ENCODE data around the gene RNF214. TPM values are rescaled to one million over a fixed set of nuclear protein-coding genes. Genes with fewer than 3 reads are reported as not detected.
A peak's percentile ranks its signal among the peaks of the same experiment; 100 is the strongest.

RNF214 gene
- total and polyA plus RNA-seq, 7 experiments from 2014 or later = 9.7 to 36.0 (median 20.8) TPM

- ATAC-seq = no peak
- Mint-ChIP-seq H3K27me3 (peaks cover 0 to 10% (median 4%) of the 10 kb centered on the region in 5 donors), H3K27ac (no peak overlapping the region), H3K4me3 (no peak overlapping the region), H3K36me3 (no peaks in the 10 kb centered on the region), H3K9me3 (peaks cover 0 to 1% (median 0%) of the 10 kb centered on the region in 11 donors), H3K4me1 (peaks cover 0 to 7% (median 0%) of the 10 kb centered on the region in 7 donors)
- no peak for DNase-seq
- Histone ChIP-seq H3K9me3 (ENCODE audit: control insufficient read depth in 2 of 3, low read length in 3 of 3) (no peaks in the 10 kb centered on the region), H3K36me3 (ENCODE audit: control insufficient read depth in 2 of 3, insufficient read depth in 3 of 3, low read length in 3 of 3) (no peaks in the 10 kb centered on the region), H3K4me3 (ENCODE audit: low read length) (no peak overlapping the region), H3K27me3 (ENCODE audit: control insufficient read depth in 2 of 2, insufficient read depth in 2 of 2, low read length in 2 of 2) (no peaks in the 10 kb centered on the region), H3K4me1 (ENCODE audit: control insufficient read depth in 2 of 2, insufficient read depth in 2 of 2, low read length in 2 of 2) (no peaks in the 10 kb centered on the region), H3K27ac (ENCODE audit: low read depth, low read length) (no peak overlapping the region)
- CTCF ChIA-PET = no interaction called here
- POLR2A ChIA-PET = no interaction called here
- intact Hi-C loops (cut with micrococcal nuclease) = no loop called here
These were observed 69.8 kb downstream of the RNF214 start for GRCh38 chr11:117302228-117302627.

GRCh38 chr11:117303101-117303500, 70.6 kb downstream of the RNF214 start:
- Mint-ChIP-seq H3K27me3 (peaks cover 0 to 10% (median 5%) of the 10 kb centered on the region in 5 donors), H3K36me3 (no peaks in the 10 kb centered on the region), H3K9me3 (peaks cover 0 to 1% (median 0%) of the 10 kb centered on the region in 11 donors), H3K4me1 (peaks cover 0 to 7% (median 0%) of the 10 kb centered on the region in 7 donors), H3K27ac (no peak overlapping the region), H3K4me3 (no peak overlapping the region)
- DNase-seq (no peak), ATAC-seq (no peak)
- H3K9me3 ChIP-seq (ENCODE audit: control insufficient read depth in 2 of 3, low read length in 3 of 3) = no peaks in the 10 kb centered on the region
- intact Hi-C loops (cut with micrococcal nuclease) = no loop called here
- H3K27me3 ChIP-seq (ENCODE audit: control insufficient read depth in 2 of 2, insufficient read depth in 2 of 2, low read length in 2 of 2) = no peaks in the 10 kb centered on the region
- CTCF ChIA-PET = no interaction called here
- POLR2A ChIA-PET = no interaction called here
- no peak overlapping the region for H3K27ac ChIP-seq (ENCODE audit: low read depth, low read length)
- no peaks in the 10 kb centered on the region for H3K36me3 ChIP-seq (ENCODE audit: control insufficient read depth in 2 of 3, insufficient read depth in 3 of 3, low read length in 3 of 3)
- no peaks in the 10 kb centered on the region for H3K4me1 ChIP-seq (ENCODE audit: control insufficient read depth in 2 of 2, insufficient read depth in 2 of 2, low read length in 2 of 2)
- H3K4me3 ChIP-seq (ENCODE audit: low read length) = no peak overlapping the region

GRCh38 chr11:117303646-117304315, 71.3 kb downstream of the RNF214 start:
- H3K9me3 Mint-ChIP-seq = peaks cover 0 to 1% (median 0%) of the 10 kb centered on the region in 11 donors
- intact Hi-C loops (cut with micrococcal nuclease) = no loop called here
- H3K4me1 ChIP-seq (ENCODE audit: control insufficient read depth in 2 of 2, insufficient read depth in 2 of 2, low read length in 2 of 2) = no peaks in the 10 kb centered on the region
- CTCF ChIA-PET = no interaction called here
- DNase-seq (no peak), ATAC-seq (no peak)
- H3K27me3 ChIP-seq (ENCODE audit: control insufficient read depth in 2 of 2, insufficient read depth in 2 of 2, low read length in 2 of 2) = no peaks in the 10 kb centered on the region
- POLR2A ChIA-PET = interaction anchor here (0.8 kb wide), 1 partner anchor 12 kb away, joined by 3 read pairs; no protein-coding TSS in a partner anchor
- peaks cover 0 to 7% (median 0%) of the 10 kb centered on the region in 7 donors for H3K4me1 Mint-ChIP-seq
- no peaks in the 10 kb centered on the region for H3K36me3 Mint-ChIP-seq
- no peaks in the 10 kb centered on the region for H3K9me3 ChIP-seq (ENCODE audit: control insufficient read depth in 2 of 3, low read length in 3 of 3)
- H3K27me3 Mint-ChIP-seq = peaks cover 0 to 10% (median 5%) of the 10 kb centered on the region in 5 donors
- no peaks in the 10 kb centered on the region for H3K36me3 ChIP-seq (ENCODE audit: control insufficient read depth in 2 of 3, insufficient read depth in 3 of 3, low read length in 3 of 3)
- H3K27ac ChIP-seq (ENCODE audit: low read depth, low read length) = no peak overlapping the region
- H3K4me3 Mint-ChIP-seq = no peak overlapping the region
- H3K4me3 ChIP-seq (ENCODE audit: low read length) = no peak overlapping the region
- no peak overlapping the region for H3K27ac Mint-ChIP-seq

- Mint-ChIP-seq H3K9me3 (no peaks in the 10 kb centered on the region), H3K4me3 (no peak overlapping the region), H3K27me3 (peaks cover 4 to 16% (median 10%) of the 10 kb centered on the region in 5 donors), H3K4me1 (peaks cover 0 to 5% (median 0%) of the 10 kb centered on the region in 7 donors), H3K27ac (peak overlapping the region in 1 of 9 donors; percentile 55), H3K36me3 (no peaks in the 10 kb centered on the region)
- Histone ChIP-seq H3K4me1 (ENCODE audit: control insufficient read depth in 2 of 2, insufficient read depth in 2 of 2, low read length in 2 of 2) (no peaks in the 10 kb centered on the region), H3K27me3 (ENCODE audit: control insufficient read depth in 2 of 2, insufficient read depth in 2 of 2, low read length in 2 of 2) (no peaks in the 10 kb centered on the region), H3K9me3 (ENCODE audit: control insufficient read depth in 2 of 3, low read length in 3 of 3) (no peaks in the 10 kb centered on the region), H3K36me3 (ENCODE audit: control insufficient read depth in 2 of 3, insufficient read depth in 3 of 3, low read length in 3 of 3) (no peaks in the 10 kb centered on the region), H3K4me3 (ENCODE audit: low read length) (no peak overlapping the region), H3K27ac (ENCODE audit: low read depth, low read length) (no peak overlapping the region)
- ATAC-seq (no peak), DNase-seq (no peak)
- CTCF ChIA-PET = no interaction called here
- intact Hi-C loops (cut with micrococcal nuclease) = no loop called here
- POLR2A ChIA-PET = no interaction called here
These were observed 72.7 kb downstream of the RNF214 start for GRCh38 chr11:117305145-117305544.

- Mint-ChIP-seq H3K9me3 (no peaks in the 10 kb centered on the region), H3K4me3 (no peak overlapping the region), H3K36me3 (no peaks in the 10 kb centered on the region), H3K27me3 (peaks cover 11 to 41% (median 22%) of the 10 kb centered on the region in 5 donors), H3K27ac (no peak overlapping the region), H3K4me1 (no peaks in the 10 kb centered on the region)
- DNase-seq (no peak), ATAC-seq (no peak)
- Histone ChIP-seq H3K27ac (ENCODE audit: low read depth, low read length) (no peak overlapping the region), H3K4me3 (ENCODE audit: low read length) (no peak overlapping the region), H3K36me3 (ENCODE audit: control insufficient read depth in 2 of 3, insufficient read depth in 3 of 3, low read length in 3 of 3) (no peaks in the 10 kb centered on the region), H3K9me3 (ENCODE audit: control insufficient read depth in 2 of 3, low read length in 3 of 3) (no peaks in the 10 kb centered on the region), H3K27me3 (ENCODE audit: control insufficient read depth in 2 of 2, insufficient read depth in 2 of 2, low read length in 2 of 2) (no peaks in the 10 kb centered on the region), H3K4me1 (ENCODE audit: control insufficient read depth in 2 of 2, insufficient read depth in 2 of 2, low read length in 2 of 2) (no peaks in the 10 kb centered on the region)
- ChIA-PET CTCF (interaction anchor here (2.0 kb wide), 1 partner anchor 18 kb away, joined by 4 read pairs; the partner anchor contains the start of gene CEP164), POLR2A (no interaction called here)
- intact Hi-C loops (cut with micrococcal nuclease) = no loop called here
These were observed 76.8 kb downstream of the RNF214 start for GRCh38 chr11:117309310-117309709.

- intact Hi-C loops (cut with micrococcal nuclease) = no loop called here
- POLR2A ChIA-PET = no interaction called here
- ATAC-seq = no peak
- DNase-seq = no peak
- H3K36me3 Mint-ChIP-seq = no peaks in the 10 kb centered on the region
- Histone ChIP-seq H3K4me1 (ENCODE audit: control insufficient read depth in 2 of 2, insufficient read depth in 2 of 2, low read length in 2 of 2) (peaks cover 7 to 9% of the 10 kb centered on the region in 2 donors), H3K27me3 (ENCODE audit: control insufficient read depth in 2 of 2, insufficient read depth in 2 of 2, low read length in 2 of 2) (peaks cover 0 to 7% of the 10 kb centered on the region in 2 donors), H3K9me3 (ENCODE audit: control insufficient read depth in 2 of 3, low read length in 3 of 3) (no peaks in the 10 kb centered on the region), H3K4me3 (ENCODE audit: low read length) (no peak overlapping the region), H3K36me3 (ENCODE audit: control insufficient read depth in 2 of 3, insufficient read depth in 3 of 3, low read length in 3 of 3) (no peaks in the 10 kb centered on the region), H3K27ac (ENCODE audit: low read depth, low read length) (no peak overlapping the region)
- H3K27ac Mint-ChIP-seq = no peak overlapping the region
- peaks cover 0 to 12% (median 6%) of the 10 kb centered on the region in 7 donors for H3K4me1 Mint-ChIP-seq
- H3K27me3 Mint-ChIP-seq = peaks cover 24 to 65% (median 44%) of the 10 kb centered on the region in 5 donors
- CTCF ChIA-PET = no interaction called here
- no peaks in the 10 kb centered on the region for H3K9me3 Mint-ChIP-seq
- H3K4me3 Mint-ChIP-seq = no peak overlapping the region
These were observed 80.6 kb downstream of the RNF214 start for GRCh38 chr11:117313091-117313490.
